Measurements from ENCODE around the gene CAPN15. TPM values are rescaled to one million over a fixed set of nuclear protein-coding genes. Genes with fewer than 3 reads are reported as not detected.

The CAPN15 gene
- total RNA-seq, 4 donors from 2014 or later, result 16.4 to 87.2 (median 22.0) TPM

DNA sequence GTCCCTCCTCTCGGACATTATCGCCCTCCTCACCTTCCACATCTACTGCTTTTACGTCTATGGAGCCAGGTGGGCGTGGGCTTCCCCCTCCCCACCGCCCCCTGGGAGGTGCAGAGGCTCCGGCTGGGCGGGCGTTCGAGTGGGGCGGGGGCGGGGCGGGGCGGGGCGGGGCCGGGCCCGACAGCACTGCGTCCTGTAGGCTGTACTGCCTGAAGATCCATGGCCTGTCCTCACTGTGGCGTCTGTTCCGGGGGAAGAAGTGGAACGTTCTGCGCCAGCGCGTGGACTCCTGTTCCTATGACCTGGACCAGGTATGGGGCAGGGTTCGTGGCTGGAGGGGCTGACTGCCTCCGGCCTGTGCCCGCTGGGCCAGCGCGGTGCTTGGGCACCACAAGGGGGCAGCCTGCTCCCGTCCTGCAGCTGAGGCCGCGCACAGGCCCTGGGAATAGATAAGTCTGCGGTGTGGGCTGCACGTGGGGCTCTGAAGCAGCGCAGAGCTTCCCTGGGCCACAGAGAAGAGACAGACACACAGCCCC, 51.4 kb downstream of the CAPN15 start:
- DNase-seq (ENCODE audit: low spot score) (peak; percentile 44), ATAC-seq (ENCODE audit: low FRiP score) (peak; percentile 73)
- TF ChIP-seq, protein P1, sequence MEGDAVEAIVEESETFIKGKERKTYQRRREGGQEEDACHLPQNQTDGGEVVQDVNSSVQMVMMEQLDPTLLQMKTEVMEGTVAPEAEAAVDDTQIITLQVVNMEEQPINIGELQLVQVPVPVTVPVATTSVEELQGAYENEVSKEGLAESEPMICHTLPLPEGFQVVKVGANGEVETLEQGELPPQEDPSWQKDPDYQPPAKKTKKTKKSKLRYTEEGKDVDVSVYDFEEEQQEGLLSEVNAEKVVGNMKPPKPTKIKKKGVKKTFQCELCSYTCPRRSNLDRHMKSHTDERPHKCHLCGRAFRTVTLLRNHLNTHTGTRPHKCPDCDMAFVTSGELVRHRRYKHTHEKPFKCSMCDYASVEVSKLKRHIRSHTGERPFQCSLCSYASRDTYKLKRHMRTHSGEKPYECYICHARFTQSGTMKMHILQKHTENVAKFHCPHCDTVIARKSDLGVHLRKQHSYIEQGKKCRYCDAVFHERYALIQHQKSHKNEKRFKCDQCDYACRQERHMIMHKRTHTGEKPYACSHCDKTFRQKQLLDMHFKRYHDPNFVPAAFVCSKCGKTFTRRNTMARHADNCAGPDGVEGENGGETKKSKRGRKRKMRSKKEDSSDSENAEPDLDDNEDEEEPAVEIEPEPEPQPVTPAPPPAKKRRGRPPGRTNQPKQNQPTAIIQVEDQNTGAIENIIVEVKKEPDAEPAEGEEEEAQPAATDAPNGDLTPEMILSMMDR (IDR thresholded peaks at IDR 0.05), result peak in 1 of 3 donors; percentile 47

DNA sequence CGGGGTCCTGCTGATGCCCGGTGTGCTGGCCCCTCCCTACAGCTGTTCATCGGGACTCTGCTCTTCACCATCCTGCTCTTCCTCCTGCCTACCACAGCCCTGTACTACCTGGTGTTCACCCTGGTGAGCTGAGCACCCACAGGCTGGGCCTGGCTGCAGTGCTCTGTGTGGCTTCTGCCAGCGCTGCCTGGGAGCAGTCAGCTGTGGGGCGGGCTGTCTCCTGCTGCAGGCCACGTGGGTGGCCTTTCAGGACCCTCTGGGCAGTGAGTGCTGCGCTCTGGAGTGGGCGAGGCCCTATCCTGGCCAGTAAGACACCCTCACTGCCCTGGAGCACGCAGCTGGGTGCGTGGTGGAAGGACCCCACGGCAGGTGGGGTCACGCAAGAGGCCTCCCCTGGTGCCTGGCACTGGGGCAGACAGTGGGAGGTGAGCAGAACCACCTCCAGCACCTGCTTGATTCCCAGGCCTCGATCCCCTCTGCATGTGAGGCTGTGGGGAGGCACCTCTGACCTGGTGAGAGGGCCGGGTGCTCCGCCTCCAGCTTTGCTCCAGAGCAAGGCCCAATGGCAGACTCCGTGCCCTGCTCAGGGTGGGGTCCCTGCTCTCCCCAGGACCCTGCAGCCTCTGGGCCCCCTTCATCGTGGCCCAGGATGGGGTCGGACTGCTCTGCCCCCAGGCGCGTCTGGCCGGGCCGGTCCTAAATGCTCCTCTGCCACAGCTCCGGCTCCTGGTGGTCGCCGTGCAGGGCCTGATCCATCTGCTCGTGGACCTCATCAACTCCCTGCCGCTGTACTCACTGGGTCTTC, 52.8 kb downstream of the CAPN15 start:
- TF ChIP-seq, protein P1 (IDR thresholded peaks at IDR 0.05), result no peak
- ATAC-seq (ENCODE audit: low FRiP score) (no peak), DNase-seq (ENCODE audit: low spot score) (no peak)

DNA sequence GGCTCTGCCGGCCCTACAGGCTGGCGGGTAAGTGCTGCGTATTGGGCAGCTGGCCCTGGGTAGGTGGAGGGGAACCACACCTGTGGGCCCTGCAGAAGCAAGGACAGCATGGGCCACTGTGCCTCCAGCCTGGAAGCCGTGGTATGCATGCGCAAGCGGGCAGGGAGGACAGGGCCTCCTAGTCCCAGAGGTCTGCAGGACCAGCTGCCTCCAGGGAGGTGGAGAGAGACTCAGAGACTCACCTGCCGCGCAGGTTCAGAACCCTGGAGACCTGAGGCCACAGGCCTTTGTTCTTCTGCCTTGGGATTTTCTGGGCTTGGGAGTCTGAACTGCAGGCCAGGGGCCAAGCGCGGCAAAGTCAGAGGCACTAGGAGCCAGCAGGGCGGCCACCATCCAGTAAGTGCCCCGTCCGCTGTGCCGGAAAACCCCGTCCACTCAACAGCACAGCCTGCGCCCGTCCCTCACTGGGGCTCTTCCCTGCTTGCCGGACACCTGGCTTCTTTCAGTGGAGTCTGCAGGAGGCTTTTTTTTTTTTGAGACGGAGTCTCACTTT, 53.5 kb downstream of the CAPN15 start:
- ATAC-seq (ENCODE audit: low FRiP score) (no peak), DNase-seq (ENCODE audit: low spot score) (no peak)
- TF ChIP-seq, protein P1 (IDR thresholded peaks at IDR 0.05), result no peak

DNA sequence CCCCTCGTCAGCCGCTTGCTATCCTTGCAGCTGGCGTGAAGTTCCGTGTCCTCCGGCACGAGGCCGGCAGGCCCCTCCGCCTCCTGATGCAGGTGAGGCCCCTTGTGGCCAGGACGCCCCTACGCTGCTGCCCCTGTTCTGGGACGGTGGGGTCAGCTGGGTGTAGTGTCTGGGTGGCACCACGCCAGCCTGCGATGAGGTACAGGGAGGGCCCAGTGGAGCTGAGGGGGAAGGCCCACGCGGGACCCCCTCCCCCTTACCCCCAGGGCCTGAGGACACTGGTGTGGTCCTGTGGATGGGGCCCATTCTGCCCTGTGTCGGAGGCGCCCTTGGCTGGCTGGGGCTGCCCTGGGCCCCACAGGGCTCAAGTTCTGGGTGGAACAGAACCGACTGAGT, 54.7 kb downstream of the CAPN15 start:
- DNase-seq (ENCODE audit: low spot score), result no peak
- TF ChIP-seq, protein P1 (IDR thresholded peaks at IDR 0.05), result no peak
- ATAC-seq (ENCODE audit: low FRiP score), result no peak

DNA sequence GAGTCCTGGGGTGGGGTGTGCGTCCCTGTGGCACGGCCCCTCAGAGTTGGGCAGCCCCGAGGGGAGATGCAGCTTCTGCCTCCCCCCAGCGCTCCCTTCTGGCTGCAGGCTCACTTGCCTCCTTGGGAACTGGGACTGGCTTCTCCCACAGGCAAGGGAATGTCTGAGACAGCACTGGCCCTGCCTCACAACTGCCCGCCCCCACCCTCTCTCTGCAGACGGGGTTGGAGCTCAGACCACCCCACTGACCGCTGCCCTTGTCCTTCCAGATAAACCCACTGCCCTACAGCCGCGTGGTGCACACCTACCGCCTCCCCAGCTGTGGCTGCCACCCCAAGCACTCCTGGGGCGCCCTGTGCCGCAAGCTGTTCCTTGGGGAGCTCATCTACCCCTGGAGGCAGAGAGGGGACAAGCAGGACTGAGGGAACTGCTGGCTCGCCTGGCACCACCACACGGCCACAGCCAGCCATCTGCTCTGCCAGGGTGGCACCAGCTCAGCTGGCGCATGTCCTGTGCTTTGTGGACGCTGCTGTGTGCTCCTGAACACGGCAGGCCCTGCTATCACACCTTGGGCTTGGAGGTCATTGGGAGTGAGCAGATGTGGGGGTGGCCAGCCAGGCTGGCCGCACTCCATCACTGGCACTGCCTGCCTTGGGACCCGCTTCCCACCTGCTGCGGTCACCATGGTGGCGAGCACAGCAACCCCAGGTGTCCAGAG, 55.3 kb downstream of the CAPN15 start:
- ATAC-seq (ENCODE audit: low FRiP score) (no peak), DNase-seq (ENCODE audit: low spot score) (no peak)
- TF ChIP-seq, protein P1 (IDR thresholded peaks at IDR 0.05), result no peak

DNA sequence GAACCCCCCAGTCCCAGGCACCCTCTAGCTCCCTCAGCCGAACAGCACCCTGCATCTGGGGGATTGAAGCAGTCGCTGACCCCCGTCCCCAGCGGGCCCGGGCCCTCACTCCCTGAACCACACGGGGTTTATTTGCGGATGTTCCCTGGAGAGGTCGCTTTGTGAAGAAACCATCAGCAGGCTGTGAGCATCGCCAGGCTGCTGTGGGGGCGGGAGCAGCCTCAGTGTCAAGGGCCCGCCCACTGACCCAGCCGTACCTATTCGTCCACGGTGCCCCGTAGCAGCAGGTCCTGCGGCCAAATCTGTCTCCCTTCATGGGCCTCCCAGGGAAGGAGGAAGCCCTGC, 55.9 kb downstream of the CAPN15 start:
- no peak for ATAC-seq (ENCODE audit: low FRiP score)
- DNase-seq (ENCODE audit: low spot score), result no peak
- TF ChIP-seq, protein P1 (IDR thresholded peaks at IDR 0.05), result no peak
